Liver (tissue), 3 donors: Measurements from ENCODE around the gene UROC1.

Source experiments
- CTCF ChIP-seq: fragments of 150-350 bp; IDR thresholded peaks from 2 replicates; pipeline ENCODE4 v1.5.1; 2017; ENCODE audit warnings: improper control_type of control experiment, low read depth, low read length; ENCODE audit not compliant: missing input control
- HNF4G ChIP-seq: IDR thresholded peaks from 2 replicates; pipeline ENCODE4 v1.6.1; 2016; ENCODE audit warnings: antibody characterized with exemption
- RAD21 ChIP-seq, 2 donors: IDR thresholded peaks; 2 replicates each; pipeline ENCODE4 v1.6.1; 2016; ENCODE audit warnings: antibody characterized with exemption in 2 of 2, mild to moderate bottlenecking in 2 of 2
- YY1 ChIP-seq: IDR thresholded peaks from 2 replicates; pipeline ENCODE4 v1.6.1; 2016; ENCODE audit warnings: antibody characterized with exemption, mild to moderate bottlenecking
- donor health status: healthy.
- donor health status: healthy.

DNA sequence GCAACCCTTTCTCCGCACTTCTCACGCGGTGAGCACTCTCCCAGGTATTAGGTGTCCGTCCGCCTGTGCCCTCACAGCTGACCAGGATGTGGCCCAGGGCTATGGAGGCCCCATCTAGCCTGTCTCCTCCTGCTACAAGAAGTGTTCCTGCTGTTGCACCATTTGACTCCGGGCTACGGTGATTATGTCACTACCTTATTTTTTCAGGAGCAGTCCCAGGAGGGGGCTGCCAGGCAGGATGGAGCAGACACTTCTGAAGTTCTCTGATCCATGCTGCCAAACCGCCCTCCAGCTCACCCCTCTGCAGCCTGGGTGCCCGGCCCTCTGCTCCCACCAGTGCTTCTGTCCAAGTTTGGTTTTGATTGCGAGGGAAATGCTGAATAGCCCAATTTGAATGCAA is 78.8 kb downstream of the UROC1 start:
- TF ChIP-seq RAD21 (IDR thresholded peaks at IDR 0.05) (no peak), CTCF (no peak), HNF4G (no peak), YY1 (no peak)
